OCI-LY7 (cell line): ENCODE data around the gene ADAMTSL2.

Source experiments
- EZH2phosphoT487 ChIP-seq: fragments of 200-600 bp; sonication (generic); IDR thresholded peaks from 2 replicates; pipeline ENCODE4 v1.6.1; 2018; ENCODE audit warnings: low read depth, borderline replicate concordance, mild to moderate bottlenecking, mixed run types, antibody characterized with exemption, low read length, moderate library complexity, mixed read lengths
- TF ChIP-seq, protein P1 (sequence below): fragments of 200-600 bp; sonication (generic); conservative IDR thresholded peaks from 2 replicates; pipeline ENCODE4 v1.5.1; 2014; ENCODE audit warnings: mild to moderate bottlenecking, antibody characterized with exemption, low read length, moderate library complexity, mixed read lengths

DNA sequence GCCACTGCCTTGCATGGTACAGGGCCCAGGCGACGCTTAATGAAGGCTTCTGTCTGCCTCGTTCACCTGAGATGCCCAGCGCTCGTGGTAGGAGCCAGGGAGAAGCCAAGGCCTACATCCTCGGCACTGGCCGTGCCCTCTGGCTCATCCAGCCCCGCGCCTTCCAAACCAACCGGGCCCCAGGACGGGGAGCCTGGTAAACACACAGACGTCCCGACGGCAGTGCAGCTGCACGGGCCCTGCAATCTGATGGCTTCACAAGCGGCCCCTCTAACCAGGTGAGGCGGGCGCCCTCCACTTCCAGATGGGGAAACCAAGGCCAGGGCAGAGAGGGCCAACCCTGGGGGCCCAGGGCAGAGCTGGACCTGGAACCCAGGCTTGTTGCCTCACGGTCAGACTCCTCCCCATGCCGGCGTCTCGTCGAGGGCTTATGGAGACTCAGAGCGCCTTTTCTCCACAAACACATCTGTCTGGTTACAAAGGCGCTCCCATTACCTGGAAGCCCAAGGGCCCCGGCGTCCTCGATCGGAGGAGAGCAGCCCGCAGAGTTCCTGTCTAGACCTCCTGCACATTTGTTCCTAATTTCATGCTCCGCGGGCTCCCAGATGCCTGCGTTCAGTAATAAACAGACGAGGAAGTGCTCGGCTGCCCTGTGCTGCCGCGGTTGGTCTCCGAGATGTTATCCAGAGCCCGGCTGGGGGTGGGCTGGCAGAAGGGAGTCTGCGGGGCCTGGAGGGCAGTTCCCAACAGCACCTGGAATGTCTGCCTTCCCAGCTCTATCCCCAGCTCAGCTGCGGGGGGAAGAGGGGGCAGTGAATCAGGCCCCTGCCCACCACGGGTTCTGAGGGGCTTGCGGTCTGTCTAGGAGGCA is 51.2 kb downstream of the ADAMTSL2 start:
- TF ChIP-seq, protein P1, sequence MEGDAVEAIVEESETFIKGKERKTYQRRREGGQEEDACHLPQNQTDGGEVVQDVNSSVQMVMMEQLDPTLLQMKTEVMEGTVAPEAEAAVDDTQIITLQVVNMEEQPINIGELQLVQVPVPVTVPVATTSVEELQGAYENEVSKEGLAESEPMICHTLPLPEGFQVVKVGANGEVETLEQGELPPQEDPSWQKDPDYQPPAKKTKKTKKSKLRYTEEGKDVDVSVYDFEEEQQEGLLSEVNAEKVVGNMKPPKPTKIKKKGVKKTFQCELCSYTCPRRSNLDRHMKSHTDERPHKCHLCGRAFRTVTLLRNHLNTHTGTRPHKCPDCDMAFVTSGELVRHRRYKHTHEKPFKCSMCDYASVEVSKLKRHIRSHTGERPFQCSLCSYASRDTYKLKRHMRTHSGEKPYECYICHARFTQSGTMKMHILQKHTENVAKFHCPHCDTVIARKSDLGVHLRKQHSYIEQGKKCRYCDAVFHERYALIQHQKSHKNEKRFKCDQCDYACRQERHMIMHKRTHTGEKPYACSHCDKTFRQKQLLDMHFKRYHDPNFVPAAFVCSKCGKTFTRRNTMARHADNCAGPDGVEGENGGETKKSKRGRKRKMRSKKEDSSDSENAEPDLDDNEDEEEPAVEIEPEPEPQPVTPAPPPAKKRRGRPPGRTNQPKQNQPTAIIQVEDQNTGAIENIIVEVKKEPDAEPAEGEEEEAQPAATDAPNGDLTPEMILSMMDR = no peak
- no peak for TF ChIP-seq EZH2phosphoT487
